NCI-H2227 (cell line): ENCODE data around the gene SRBD1.
"Not testable (repeated sequence)": the region's sequence is repeated elsewhere in the genome, so short reads cannot be mapped to it uniquely, and the experiment has no call there.

ENCODE experiments used
- DNase-seq: peaks from one replicate; lab custom pipeline; 2025; ENCODE audit not compliant: unreplicated experiment; lab: John Stamatoyannopoulos, UW

The SRBD1 gene

GRCh38 chr2:45435316-45435715, 175.8 kb downstream of the SRBD1 start:
- no peak for DNase-seq

DNA sequence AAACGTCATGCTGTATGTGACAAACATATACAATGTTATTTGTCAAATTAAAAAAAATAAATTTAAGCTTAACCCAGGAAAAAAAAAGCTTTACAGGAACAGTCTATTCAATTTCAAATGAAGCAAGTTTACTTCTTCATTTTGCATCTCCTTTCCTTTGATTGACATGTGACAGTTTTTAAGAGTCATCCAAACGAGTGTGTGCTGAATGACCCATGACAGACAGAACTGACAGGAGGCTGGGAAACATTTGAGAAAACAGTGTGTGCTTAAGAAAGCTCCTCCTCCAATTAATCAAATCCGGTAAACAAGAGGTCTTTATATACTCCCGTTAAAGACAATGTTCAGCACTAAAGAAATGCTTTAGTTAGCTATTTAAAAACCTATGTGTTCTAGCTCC, 177.7 kb downstream of the SRBD1 start:
- DNase-seq: no peak

DNA sequence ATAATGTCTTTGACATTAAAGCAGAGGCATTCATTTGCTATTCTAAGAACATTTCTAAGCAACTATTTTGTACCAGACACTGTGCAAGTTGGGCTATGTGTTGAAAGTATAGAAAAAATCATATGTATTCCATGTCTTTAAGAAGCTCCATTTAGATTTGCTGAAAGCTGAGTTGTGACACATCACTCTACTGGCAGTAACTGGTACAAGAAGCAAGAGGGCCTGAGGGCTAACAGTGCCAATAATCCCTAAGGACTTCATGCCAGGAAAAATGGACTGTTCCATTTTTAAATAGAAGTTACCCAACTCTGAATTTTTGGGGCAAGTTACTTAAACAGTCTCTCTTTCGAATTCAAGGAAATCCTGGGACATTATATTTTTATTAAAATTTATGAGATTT, 178.7 kb downstream of the SRBD1 start:
- DNase-seq: no peak

GRCh38 chr2:45426025-45426424, 185.0 kb downstream of the SRBD1 start:
- not testable (repeated sequence) for DNase-seq

- no peak for DNase-seq
Measured at GRCh38 chr2:45422921-45423320, 188.1 kb downstream of the SRBD1 start.

DNA sequence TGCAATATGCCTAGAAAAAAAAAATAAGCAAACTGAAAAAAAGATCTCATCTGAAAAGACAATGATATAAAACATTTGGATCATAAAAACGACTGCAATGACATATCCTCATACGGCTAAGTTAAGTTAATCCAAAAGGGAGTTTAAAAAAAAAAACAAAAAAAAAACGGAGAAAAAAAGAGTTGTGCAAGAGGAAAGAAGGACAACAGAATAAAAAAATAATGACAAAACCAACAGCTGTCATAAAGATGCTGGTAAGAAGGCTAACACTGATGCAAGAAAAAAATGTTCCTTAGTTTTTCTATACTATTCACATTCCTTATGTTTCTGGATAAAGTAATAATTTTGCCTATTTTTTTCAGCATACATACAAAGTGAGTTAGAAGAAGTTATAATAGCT, 192.5 kb downstream of the SRBD1 start:
- no peak for DNase-seq

DNA sequence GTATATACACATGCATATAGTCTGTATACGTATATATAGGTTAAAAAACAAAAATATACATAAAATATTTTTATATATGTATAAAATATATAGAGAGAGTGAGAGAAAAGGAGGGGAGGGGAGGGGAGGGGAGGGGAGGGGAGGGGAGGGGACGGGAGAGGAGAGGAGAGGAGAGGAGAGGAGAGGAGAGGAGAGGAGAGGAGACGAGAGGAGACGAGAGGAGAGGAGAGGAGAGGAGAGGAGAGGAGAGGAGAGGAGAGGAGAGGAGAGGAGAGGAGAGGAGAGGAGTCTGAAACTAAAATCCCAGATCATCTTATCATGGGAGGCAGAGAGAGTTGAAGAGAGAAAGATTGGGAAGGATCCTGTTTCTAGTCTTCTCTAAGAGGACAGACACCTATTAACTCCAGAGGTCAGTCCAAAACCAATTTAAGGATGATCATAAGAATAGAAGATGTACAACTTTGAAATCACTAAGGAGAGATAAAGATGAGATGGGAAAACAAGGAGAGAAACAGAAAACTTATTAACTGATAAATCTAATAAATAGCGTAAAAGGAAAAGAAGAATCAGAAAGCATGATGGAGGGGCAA, 195.4 kb downstream of the SRBD1 start:
- no peak for DNase-seq

- DNase-seq: no peak
Measured at GRCh38 chr2:45412754-45413379, 198.2 kb downstream of the SRBD1 start.

DNA sequence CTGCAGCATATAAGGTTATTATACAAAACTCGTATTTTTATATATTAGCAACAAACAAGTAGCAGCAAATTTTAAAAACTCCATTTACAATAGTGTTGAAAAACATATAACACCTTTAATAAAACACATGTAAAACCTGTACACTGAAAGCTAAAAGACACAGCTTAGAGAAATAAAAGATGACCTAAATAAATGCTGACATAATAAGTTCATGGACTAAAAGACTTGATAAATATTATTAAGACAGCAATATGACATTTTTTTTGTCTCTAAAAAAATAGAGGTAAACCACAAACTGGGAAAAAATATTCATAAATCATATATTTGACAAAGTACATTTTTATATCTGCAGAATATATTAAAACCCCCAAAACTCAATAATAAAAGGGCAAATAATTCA, 201.4 kb downstream of the SRBD1 start:
- no peak for DNase-seq

- no peak for DNase-seq
Measured at GRCh38 chr2:45406621-45407020, 204.4 kb downstream of the SRBD1 start.

- no peak for DNase-seq
Measured at GRCh38 chr2:45404807-45405297, 206.2 kb downstream of the SRBD1 start.

GRCh38 chr2:45403036-45403435, 208.0 kb downstream of the SRBD1 start:
- DNase-seq: no peak

GRCh38 chr2:45401431-45401922, 209.6 kb downstream of the SRBD1 start:
- no peak for DNase-seq

DNA sequence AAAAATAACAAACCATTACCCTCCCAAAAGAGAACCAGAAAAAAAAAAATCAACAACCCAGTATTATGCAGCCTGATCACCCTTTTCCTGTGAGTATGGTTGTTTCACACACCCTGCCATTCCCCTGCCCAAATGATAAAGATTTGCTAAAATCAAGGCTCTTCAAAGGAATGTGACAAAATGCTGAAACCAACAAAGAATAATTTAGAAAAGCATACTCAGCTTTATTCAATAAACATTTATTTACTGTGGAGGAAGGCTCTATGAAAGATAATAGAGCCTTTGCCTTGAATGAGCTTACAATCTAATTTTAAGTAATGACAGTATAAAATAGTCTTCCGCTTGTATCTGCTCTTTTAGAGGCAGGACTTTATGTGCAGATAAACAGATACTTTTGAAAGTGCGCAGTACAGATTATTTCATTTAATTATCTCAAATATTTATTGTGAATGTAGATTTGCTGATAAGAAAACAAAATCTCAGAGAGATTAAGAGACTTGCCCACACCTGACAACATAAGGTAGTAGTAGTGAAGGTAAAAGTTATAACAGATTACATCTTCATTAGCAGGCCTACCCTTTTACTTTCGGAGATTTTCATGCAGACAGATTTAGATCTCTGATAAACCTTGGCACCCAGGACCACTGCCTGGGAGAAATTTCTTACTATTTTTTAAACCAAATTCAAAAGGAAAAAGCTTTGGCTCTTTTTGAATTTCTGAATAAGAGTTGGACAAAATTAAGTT, 211.9 kb downstream of the SRBD1 start:
- no peak for DNase-seq

DNA sequence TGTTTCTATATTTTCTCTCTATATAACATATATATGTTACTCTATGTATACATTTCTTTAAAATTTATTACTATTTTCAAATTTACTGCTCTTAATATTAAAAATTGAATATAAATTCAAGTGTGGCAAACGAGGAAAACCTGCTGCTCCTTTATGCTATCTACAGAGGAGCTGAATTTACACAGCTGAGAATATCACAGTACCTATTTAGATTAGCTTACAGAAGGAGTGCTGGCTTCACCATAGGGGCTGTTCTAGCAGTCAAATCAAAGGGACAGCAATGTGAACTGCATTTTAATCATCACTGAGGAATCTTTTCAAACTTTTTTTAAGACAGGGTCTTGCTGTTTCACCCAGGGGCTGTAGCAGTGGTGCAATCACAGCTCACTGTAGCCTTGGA, 213.8 kb downstream of the SRBD1 start:
- DNase-seq: no peak

DNA sequence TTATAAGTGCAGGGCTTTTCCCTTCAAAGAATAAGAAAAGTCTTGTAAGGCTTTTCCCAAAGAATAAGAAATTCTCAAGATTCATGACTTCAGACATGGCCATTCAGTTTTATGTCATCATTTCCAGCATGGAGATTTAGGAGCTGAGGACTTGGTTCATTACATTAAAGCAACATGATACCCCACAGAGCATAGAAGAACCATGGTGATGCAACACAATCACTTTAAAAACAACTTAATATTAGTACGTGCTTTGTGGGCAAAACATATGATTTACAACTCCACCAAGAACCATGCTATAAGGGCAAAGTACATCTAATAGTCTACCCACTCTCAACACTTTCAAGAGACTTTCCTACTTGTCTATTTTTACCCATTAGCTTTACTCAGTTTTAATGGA, 214.4 kb downstream of the SRBD1 start:
- DNase-seq: no peak

- no peak for DNase-seq
Measured at GRCh38 chr2:45394842-45395241, 216.2 kb downstream of the SRBD1 start.

- DNase-seq: no peak
Measured at GRCh38 chr2:45394216-45394615, 216.9 kb downstream of the SRBD1 start.

DNA sequence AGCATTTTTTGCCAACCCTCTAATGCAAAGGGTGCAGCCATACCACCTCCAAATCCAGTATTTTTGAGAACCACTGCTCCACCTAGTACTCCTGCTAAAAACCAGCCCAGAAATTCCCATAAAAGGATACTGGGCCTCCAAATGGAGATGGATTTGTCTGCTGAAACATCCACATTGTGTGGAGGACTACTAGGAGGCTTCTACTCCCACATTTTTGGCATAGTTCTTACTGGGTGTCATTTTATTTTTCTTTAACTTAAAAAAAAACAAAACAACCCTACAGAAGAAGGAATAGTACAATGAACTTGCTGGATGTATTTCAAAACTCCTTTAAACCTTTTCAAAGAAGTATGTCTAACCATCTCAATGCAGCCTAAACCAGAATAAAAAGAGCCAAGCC, 219.2 kb downstream of the SRBD1 start:
- DNase-seq: no peak

- DNase-seq: no peak
Measured at GRCh38 chr2:45390861-45391260, 220.2 kb downstream of the SRBD1 start.

DNA sequence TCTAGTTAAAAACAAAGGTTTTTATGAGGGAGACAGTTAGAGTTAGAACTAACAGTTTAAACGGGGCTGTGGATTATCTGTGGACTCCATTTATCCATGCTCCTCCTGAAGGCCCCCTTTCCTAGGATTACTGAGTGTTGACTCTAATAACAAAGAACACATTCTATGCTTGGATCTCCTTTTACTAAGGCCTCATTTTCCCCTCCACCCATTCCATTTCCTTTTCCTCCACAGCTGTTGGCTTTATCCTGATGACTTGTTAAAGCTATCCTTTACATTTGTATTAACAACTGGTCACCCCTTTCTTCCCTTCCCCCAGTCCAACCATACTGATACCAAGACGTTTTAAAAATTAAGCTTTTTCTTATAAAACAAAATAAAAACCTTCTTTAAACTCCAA, 220.6 kb downstream of the SRBD1 start:
- DNase-seq: no peak

- no peak for DNase-seq
Measured at GRCh38 chr2:45388541-45389100, 222.4 kb downstream of the SRBD1 start.
